GM19372 (cell line): ENCODE data around the gene HINT2.
A peak's percentile ranks its signal among the peaks of the same experiment; 100 is the strongest.

ENCODE experiments used
- ATAC-seq: cut with Tn5 transposase; IDR thresholded peaks from one replicate; pipeline ENCODE4 v1.9.1; 2021; ENCODE audit warnings: mild to moderate bottlenecking, low read depth, moderate library complexity; ENCODE audit not compliant: unreplicated experiment

The HINT2 gene

DNA sequence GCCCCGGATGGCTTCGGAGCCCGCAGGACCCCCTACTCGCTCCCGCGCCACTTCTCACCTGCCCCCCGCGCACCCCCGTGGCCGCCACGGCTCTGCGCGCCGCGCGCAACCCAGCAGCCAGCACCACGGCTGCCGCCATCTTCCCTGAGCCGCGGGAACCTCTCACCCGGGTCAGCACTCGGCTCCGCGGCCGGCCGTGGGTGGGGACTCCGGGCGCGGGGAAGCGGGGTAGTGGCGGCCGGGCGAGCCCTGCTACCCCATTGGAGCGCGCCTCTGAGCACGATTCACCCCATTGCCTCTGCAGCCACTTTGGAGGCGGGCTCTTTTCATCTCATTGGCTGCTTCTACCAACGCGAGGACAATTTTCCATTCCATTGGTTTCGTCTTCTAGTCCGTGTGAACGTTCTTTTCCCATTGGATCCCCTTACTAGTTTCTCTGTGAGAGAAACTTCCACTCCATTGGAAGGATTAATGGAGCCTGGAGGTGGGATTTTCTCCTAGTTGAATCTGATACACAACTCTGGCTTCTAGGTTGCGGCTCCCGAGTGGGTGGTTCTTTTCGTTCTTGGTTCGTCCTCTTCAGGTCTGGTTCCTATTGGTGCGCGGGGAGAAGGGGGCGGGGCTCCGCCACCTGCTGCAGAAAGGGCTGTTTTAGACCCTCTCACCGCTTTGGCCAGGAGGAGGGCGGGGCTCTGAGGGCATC lies at the start of gene HINT2:
Gene HINT2, minus strand, starts transcription at position 202 of the 703 bp plus-strand sequence. Its CDS starts 63 bp downstream, at position 139.
- peak; percentile 70 for ATAC-seq

DNA sequence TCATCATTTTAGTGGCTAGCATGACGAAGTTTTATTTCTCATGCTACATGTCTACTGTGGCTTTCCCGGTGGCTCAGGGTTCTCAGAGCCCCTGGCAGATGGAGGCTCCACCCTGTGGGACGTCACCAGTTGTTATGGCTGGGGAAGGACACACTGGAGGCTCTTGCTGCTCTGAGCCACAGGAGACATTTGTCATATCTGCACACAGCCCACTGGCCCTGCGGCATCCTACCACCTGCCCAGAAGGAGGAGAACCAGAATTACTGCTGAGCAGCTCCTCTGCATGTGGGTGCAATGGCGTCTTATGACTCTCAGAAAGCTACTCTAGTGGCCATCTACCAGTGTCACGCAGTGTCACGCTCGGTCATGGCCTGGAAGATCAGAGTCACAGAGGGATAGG lies 48.7 kb upstream of the HINT2 start:
- no peak for ATAC-seq

DNA sequence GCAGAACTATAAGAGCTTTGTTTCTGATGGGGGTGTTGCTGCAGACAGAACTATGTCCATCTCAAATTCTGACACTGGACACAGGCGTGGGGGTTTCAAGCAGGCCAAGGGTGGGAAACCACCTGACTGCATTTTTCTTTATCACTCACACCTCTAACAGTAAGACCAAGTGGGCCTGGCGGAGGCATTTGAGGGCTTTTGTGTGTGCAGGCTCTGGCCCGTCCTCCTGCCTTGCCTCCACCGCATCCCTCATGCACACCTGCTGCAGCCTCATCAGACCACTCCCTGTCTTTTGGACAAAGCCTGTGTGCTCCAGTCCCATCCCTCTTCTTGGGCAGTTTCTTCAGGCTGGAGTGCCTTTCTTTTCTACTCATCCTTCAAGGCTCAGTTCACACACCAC lies 47.5 kb upstream of the HINT2 start:
- ATAC-seq, result no peak

DNA sequence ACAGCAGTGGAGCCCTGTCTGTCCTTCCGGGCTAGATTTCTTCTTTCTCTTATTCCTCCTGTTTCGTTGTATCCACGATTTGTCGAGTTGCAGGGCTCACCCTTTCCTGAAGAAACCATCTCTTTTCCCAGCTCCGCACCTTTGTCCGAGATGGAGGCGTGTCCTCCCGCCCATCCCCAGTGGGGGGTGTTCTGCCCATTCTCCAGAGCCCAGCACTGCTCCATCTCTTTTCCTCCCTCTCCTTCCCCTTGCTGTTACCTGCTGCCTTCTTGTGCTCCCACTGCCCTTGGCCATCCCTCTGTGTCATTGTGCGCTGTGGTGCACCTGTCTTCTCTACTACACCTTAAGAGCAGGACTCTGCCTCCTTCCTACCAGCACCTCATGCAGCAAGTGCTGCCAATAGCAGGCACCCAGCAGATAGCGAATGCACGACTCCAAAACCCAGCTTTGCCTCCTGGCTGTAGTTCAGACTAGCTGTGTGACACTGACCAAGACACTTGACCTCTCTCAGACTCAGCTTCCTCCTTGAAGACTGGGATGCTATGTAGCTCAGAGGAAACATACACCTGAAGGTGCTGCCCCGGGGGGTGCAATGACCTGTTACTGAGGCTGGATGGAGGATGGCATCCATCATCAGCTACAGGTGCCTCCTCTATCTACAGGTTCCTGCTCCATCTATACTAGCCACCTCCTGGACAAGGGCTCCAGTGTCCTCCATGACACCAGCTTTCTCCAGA lies 46.5 kb upstream of the HINT2 start:
- no peak for ATAC-seq

DNA sequence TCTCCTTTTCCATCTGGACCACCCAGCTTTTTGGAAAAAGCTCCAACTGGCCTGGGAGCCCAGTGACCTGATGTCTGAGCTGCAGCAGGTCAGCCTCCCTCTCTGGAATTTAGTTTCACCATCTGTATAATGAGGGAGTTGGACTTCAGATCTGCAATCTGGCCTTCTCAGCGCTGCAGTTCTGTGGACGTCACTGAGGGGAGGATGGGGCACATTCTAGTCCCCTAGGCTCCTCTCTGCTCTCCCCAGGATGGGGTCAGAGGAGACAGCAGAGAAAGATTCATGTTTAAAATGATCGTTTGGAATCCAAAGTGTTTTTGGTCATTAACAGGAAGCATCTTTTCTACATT lies 45.1 kb upstream of the HINT2 start:
- ATAC-seq, result no peak

DNA sequence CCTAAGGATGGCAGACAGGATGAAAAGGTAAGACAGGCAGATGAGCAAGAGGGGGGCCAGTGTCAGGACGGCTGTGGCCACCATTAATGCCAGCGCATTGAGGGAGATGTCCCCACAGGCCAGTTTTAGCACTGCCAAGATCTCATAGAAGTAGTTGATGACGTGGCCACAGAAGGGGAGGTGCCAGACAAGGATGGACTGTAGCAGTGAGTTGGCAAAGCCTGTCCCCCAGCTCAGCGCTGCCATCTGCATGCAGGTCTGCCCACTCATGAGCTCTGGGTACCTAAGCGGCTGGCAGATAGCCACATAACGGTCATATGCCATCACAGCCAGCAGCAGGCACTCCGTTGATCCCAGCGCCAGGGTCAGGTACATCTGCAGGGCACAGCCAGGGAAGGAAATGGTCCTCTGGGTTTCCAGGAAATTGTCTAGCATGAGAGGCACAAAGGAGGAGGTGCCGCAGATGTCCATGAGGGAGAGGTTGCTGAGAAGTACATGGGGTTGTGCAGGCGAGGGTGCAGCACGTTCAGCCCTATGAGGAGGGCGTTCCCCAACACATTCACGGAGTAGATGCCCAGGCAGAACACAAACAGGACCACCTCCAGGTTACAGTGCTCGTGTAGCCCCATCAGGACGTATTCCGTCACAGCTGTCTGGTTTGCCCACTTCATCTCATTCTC lies 44.6 kb upstream of the HINT2 start:
- ATAC-seq, result no peak

DNA sequence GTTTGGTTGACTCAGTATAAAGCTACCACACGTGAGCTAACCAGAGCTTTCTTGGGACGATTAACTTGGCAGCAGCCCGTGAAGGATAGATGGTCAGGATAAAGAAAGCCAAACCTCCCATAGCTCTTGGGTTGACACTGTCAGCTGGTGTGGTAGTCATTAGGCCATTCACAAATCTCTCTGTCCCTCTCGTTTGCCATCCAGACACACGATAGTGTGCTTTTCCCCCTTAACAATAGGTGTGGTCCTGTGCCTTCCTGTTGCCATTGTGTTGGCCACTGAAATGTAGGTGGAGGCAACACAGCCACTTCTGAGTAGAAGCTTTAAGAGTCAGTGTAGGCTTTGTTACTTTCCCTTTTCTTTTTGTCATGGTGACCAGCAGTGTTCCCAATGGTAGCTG lies 43.6 kb upstream of the HINT2 start:
- no peak for ATAC-seq

DNA sequence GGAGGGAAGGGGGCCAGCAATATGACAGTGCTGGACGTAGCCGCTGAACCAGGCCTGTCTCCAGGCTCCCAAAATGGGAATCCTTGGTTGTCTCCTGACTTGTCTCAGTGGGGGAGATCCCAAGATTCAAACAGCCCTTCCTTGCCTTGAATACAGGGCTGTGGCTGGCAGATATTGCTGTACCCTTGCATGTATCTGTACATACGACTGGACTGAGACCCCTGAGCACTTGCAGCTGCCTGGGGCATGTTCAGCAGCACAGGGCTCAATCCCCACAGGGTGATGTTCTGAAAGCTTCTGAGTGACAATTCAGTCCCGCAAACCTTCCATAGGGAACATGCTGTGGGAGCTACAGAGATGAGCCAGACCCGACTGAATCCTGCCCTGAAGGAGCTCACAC lies 42.0 kb upstream of the HINT2 start:
- ATAC-seq, result no peak

DNA sequence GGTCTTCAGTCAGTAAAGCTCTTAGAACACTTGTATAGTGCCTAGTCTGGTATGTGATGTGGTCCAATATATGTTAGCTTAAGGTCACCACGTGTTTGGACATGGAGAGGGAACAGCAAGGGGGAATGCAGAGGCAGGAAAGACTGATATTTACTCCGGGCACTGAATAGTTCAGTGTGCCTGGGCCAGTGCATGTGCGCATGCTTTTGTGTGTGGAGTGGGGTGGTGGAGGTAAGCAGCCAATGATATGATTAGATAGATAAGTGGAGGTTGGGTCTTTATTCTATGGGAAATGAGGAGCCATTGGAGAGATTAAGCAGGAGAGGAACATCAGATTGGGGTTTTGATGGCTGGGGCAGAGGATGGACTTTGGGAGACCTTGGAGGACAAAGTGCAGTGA lies 41.4 kb upstream of the HINT2 start:
- ATAC-seq, result no peak

DNA sequence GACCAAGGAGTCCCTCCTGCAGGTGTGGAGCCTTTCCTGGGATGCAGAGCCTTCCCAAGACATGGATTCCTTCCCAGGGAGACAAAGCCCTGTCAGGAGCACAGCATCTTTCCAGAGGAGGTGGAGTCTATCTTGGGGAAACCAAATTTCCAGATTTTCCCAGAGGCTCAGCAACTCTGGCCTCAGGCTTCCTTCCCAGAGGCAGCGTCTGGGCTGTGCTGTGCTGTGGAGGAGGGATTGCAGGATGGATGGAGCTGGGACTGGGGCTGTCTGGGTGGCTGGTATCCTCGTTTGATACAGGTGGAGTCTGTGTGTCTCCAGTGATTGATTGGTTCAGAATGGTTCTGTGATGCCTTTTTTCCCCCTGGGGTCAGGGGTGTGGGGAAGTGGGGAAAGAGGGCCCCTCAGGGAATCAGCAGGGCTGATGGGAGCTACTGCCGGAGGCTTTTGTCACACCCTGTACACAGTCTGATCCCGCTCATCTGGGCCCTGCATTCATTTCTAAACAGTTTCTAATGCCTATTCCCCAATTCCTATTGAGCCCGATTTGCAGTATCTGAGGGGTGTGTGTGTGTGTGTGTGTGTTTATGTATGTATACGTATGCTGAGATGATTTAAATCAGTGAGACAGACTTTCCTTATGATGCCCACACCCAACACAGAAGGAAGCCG lies 39.4 kb upstream of the HINT2 start:
- no peak for ATAC-seq

DNA sequence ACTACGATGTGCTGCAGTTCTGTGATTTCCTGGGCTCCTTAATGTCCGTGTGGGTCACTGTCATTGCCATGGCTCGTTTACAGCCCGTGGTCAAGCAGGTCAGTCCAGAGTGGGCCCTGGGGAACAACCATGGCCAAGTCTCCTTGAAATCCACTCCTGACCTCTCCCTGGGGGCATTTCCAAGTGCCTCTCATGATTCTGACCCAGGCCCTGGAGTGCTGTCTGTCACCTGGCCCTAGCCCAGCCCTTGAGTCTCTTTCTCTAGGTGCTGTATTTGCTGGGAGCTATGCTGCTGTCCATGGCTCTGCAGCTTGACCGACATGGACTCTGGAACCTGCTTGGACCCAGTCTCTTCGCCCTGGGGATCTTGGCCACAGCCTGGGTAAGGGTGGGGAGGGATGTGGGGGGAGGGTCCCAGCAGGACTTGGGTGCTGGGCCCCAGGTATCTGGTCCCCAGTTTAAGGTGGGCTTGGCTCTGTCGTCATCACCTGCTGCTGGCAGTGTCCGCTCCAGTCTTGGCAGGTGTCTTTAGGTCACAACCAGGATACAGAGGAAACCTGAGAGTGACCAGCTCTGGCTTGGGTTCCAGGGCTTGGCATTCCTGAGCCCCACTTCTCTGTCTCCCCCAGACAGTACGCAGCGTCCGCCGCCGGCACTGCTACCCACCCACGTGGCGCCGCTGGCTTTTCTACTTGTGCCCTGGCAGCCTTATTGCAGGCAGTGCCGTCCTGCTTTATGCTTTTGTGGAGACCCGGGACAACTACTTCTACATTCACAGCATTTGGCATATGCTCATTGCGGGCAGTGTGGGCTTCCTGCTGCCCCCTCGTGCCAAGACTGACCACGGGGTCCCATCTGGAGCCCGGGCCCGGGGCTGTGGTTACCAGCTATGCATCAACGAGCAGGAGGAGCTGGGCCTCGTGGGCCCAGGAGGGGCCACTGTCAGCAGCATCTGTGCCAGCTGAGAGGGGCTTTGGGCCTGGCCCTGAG lies 38.3 kb upstream of the HINT2 start:
- ATAC-seq, result no peak

DNA sequence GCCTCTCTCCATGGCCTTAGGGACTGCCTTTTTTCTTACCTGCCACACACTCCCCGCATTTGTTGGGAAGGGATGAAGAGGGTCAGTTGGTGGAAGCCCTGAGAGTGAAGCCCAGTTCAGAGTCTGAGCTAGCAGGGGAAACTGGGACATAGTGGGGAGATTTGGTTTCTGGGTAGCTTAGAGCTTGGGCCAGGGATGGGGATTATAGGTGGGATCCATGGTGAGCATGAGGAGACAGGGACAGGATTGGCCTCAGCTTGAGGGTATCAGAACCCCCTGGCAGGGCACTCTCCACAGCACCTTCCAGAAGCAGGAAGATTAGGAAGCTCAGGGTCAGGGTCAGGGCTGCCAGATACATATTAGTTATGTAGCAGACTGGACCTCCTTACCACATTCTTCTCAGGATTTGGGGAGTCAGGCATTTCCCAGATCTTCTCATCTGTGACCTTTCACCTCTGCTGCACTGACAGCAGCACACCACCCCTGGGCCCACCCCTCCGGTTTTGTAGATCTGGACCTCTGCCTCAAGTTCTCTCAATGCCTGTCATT lies 37.5 kb upstream of the HINT2 start:
- ATAC-seq, result no peak

DNA sequence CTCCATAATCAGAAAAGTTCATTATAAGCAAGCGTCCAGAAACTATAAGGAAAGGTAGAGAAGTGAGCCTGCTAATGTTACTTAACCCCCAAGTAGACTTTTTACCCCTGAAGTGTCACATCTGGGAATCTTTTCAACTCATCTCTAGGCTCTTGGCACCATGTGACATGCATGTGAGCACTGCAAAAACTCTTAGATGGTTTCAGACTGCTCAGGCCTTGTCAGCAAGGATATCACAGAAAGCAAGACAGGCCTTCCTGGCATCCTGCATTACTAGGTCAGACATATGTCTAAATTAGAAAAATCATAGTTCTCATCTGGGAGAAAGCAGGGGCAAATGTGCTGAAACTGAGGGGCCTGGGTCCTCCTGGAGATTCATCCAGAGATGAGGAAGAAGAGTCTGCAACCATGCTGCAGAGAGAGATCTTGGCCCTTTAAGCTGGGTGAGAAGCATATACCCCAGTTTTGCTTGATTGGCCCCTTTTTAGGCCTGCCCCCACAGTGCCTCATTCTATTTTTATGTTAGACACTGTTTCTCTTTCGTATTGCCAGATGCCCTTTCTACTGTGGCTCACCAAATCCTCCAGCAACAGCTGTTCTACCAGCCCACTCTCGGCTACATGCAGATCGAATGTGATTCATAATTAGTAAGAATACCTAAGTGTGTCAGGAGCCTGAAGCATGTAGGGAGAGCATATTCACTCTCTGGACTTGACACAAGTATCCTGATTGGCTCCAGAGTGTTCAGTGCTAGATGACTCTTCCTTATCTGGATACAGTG lies 33.1 kb upstream of the HINT2 start:
- ATAC-seq, result peak; percentile 94

DNA sequence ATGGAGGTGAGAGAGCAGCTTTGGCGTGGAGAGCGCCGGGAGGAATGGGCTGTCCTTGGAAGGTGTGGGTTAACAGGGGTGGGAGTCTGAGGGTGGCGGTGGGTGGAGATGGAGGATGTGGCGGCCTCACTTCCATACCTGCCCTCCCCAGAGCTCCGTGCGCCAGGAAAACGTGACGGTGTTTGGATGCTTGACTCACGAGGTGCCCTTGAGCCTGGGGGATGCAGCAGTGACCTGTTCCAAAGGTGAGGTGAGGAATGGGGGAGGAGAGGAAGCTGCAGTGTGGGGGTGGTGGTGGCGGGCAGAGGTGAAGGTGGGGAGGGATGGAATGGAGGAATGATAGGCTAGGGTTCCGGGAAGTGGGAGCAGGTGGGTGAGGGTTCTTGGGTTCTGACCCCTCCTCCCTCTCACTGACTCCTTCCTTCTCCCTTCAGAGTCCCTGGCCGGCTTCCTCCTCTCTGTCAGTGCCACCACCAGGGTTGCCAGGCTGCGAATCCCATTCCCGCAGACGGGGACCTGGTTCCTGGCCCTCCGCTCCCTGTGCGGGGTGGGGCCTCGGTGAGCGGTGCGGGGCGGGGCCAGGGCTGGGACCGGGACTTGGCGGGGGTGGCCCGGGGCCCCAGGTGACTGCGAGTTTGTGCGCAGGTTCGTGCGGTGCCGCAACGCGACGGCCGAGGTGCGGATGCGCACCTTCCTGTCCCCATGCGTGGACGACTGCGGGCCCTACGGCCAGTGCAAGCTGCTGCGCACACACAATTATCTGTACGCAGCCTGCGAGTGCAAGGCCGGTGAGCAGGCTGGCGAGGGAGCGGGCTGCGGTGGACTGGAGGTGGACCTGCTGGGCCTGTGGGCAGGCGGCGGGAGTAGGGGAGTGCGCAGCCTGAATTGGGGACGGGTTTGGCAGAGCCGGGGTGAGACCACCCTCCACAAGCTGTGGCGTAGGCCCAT lies 31.3 kb upstream of the HINT2 start:
- no peak for ATAC-seq

DNA sequence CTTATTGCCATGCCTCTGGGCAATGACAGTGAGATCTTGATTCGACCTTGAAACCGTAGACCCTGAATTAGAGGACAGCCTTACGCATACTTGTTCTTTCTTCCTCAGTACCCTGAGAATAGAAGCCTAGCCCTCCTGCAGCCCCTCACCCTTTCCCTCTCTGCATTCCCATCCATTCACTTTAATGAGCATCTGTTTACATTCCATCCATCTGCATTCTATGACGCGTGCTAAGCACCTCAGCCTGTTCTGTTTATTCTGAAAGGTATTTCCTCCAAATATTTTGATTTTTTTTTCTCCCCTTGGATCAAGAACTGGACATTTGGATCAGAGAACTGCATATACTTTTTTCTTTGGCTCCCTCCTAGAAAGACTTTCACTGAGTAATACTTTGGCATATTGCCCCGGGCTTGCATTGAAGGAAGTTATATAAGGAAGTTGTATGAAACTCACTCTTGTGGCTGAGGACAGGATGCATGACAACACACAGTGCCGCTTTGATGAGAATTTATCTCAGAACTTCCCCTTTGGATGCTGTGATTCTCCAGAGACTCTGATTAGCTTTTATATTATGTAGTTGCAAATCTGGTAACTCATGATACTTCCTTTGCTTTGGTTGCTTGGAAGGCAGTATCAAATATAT lies 29.9 kb upstream of the HINT2 start:
- no peak for ATAC-seq

DNA sequence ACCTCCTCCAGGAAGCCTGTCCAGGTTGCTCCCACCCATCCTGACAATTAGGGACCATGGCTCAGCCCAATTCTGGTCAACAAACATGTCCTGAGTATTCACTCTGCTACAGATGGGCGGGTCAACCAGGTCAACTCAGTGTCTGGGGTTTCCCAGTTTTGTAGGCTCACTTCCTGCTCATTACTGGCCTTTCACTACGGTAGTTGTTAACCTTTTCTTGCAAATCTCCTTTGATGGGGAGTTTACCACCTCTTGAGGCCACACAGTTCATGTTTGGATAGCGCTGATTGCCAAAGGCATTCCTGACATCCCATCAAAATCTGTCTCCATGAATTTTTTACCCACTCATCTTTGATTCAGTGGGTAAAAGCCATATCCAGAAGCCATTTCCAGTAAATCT lies 28.0 kb upstream of the HINT2 start:
- ATAC-seq, result peak; percentile 77

DNA sequence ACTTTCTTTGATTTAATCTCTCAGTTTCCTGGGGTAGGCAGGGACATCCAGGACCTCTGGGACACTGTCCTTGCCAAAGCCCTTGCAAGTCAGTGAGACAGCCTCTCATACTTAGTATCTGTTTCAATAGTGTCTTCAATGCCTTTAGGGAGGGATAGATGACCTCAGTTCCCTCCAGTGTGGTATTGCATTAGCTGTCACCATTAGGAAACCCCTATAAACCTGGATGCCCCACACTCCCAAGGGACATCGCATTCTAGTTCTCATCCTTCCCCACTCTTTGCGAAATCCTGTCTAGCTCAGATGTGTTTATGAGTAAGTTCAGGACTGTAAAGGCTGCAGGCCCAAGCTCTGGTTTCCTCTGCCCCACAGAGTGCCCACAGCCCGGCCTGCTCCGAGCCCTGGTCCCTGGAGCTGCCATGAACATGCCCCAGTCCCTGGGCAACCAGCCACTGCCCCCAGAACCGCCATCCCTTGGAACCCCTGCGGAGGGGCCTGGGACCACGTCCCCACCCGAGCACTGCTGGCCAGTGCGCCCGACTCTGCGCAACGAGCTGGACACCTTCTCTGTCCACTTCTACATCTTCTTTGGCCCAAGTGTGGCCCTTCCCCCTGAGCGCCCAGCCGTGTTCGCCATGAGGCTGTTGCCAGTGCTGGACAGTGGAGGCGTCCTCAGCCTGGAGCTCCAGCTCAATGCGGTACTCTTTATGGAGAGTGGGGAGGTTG lies 27.3 kb upstream of the HINT2 start:
- no peak for ATAC-seq
